ENCODE data around the gene AP3D1.
"Not testable (repeated sequence)": the region's sequence is repeated elsewhere in the genome, so short reads cannot be mapped to it uniquely, and the experiment has no call there.

- TF ChIP-seq MAX (CRISPR knock-in tag; IDR thresholded peaks at IDR 0.05); HCFC1 (IDR thresholded peaks at IDR 0.05; ENCODE audit: low read depth, low read length); ZNF133 (CRISPR knock-in tag; IDR thresholded peaks at IDR 0.05); ID3 (CRISPR knock-in tag; IDR thresholded peaks at IDR 0.05); ID3 (tag; IDR thresholded peaks at IDR 0.05); ZBTB33 (CRISPR knock-in tag; IDR thresholded peaks at IDR 0.05); MTA3 (IDR thresholded peaks at IDR 0.05; ENCODE audit: borderline replicate concordance); SREBF2 (CRISPR knock-in tag; IDR thresholded peaks at IDR 0.05); SIN3A (IDR thresholded peaks at IDR 0.05; ENCODE audit: borderline replicate concordance in 2 of 2, control insufficient read depth in 1 of 2, low read depth in 2 of 2, low read length in 2 of 2); EP300 (IDR thresholded peaks at IDR 0.05; ENCODE audit: low read length); CTCF (IDR thresholded peaks at IDR 0.05 in 2 of 3, conservative IDR thresholded peaks at IDR 0.05 in 1 of 3; ENCODE audit: insufficient read depth in 2 of 3, low read depth in 1 of 3, low read length in 3 of 3); ZNF707 (CRISPR knock-in tag; conservative IDR thresholded peaks at IDR 0.05): not testable (repeated sequence)
Observed at GRCh38 chr19:2091926-2092525, 59.3 kb downstream of the AP3D1 start.
